Measurements from ENCODE around the gene RHD.
"Not testable (repeated sequence)": the region's sequence is repeated elsewhere in the genome, so short reads cannot be mapped to it uniquely, and the experiment has no call there.

RHD gene

DNA sequence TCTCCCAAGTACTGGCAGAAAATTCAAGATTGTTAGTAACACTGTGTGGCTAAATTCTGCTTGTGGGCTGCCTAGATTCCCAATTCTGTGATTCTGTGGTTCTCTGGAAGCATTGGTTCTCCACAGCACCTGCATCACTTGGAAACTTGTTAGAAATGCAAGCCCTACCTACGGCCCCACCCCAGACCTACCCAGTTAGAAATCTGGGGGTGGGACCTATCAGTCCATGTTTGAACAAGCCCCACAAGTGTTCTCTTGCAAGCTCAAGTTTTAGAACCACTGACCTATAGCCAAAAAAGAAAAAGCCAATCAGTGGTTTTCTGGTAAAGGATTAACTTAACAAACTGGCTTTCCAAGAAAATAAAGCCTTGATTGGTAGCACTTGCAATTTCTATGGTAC, 35.9 kb downstream of the RHD start:
- DNase-seq (ENCODE audit: low spot score) = not testable (repeated sequence)

DNA sequence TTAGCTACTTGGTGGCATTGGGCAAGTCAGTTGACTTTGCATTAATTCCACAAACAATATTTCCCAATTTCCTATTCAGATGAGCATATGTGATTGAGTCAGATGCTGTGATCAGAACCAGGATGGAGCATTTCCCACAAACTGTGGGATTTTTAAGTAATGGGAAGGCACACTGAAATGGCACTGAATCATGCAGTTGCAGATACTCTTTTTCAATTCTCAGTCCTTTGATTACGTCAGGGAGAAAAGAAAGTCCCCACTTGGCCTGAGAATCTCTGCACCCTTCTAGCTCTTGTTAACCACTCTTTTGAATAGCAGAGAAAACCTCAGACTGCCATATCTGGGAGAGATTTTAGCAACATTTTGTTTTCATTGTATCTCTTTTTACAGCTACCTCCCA, 36.8 kb downstream of the RHD start:
- DNase-seq (ENCODE audit: low spot score) = not testable (repeated sequence)

GRCh38 chr1:25309486-25309885, 37.2 kb downstream of the RHD start:
- not testable (repeated sequence) for DNase-seq (ENCODE audit: low spot score)

DNA sequence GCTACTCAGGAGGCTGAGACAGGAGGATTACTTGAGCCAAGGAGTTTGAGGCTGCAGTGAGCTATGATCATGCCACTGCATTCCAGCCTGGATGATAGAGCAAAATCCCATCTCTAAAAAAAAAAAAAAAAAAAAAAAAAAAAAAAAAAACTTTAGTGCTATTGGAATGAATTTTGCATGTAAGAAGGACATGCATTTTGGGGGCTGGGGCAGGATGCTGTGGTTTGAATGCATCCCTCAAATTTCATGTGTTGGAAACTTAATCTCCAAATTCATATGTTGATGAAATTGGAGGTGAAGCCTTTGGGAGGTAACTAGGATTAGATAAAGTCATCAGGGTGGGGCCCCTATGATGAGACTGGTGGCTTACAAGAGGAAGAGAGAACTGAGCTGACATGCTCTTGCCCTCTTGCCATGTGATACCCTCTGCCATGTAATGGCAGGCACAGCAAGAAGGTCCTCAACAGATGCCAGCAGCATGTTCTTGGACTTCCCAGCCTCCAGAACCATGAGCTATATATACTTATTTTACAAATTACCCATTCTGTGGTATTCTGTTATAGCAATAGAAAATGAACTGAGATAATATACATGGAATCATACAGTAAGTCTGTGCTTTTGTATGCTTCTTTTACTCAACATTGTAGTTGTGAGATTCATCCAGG, 40.6 kb downstream of the RHD start:
- not testable (repeated sequence) for DNase-seq (ENCODE audit: low spot score)

DNA sequence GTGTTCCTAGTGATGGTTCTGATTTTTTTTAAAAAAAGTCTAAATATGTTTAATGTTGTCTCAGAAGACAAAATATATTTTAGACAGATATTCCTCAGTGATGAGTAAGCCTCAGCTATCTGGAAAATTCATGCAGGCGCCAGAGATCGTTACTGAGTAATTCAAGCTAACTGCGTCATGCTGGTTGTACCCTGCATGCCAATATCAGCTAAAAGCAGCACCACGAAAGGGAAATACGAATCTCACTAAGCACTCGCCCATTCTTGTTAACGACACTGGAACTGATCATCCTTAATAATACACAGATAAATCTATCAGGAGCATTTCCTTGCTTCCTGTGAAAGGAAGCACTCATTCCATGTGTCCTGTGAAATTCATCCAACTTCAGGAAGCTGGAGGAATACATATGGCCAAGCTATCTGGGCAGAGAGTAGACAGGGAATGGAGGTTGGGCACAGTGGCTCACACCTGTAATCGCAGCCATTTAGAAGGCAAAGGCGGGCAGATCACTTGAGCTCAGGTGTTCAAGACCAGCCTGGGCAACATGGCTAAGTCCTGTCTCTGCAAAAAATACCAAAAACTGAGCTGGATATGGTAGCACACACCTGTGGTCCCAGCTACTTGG, 48.1 kb downstream of the RHD start:
- not testable (repeated sequence) for DNase-seq (ENCODE audit: low spot score)

- not testable (repeated sequence) for DNase-seq (ENCODE audit: low spot score)
These were observed 49.8 kb downstream of the RHD start for GRCh38 chr1:25322127-25322526.

DNA sequence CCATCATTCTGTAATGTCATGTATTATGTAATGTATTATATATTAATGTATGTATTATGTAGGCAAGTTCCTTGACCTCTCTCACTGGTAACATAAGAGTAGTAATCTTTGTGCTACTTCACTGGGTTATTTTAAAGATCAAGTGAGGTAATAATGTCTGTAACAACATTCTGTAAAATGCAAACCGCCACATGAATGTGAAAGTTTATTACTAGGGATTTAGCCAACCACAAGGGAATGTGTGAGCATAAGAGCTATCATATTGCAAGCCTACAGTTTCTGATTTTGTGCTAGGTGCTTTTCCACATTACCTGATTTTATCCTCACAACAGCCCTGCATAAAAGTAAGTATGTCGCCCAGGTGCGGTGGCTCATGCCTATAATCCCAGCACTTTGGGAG, 52.1 kb downstream of the RHD start:
- DNase-seq (ENCODE audit: low spot score) = not testable (repeated sequence)

GRCh38 chr1:25327864-25328790, 55.8 kb downstream of the RHD start:
- DNase-seq (ENCODE audit: low spot score) = not testable (repeated sequence)

- DNase-seq (ENCODE audit: low spot score) = not testable (repeated sequence)
These were observed 56.5 kb downstream of the RHD start for GRCh38 chr1:25328791-25329185.

GRCh38 chr1:25329336-25329735, 57.0 kb downstream of the RHD start:
- not testable (repeated sequence) for DNase-seq (ENCODE audit: low spot score)

- DNase-seq (ENCODE audit: low spot score) = not testable (repeated sequence)
These were observed 57.6 kb downstream of the RHD start for GRCh38 chr1:25329950-25330349.

DNA sequence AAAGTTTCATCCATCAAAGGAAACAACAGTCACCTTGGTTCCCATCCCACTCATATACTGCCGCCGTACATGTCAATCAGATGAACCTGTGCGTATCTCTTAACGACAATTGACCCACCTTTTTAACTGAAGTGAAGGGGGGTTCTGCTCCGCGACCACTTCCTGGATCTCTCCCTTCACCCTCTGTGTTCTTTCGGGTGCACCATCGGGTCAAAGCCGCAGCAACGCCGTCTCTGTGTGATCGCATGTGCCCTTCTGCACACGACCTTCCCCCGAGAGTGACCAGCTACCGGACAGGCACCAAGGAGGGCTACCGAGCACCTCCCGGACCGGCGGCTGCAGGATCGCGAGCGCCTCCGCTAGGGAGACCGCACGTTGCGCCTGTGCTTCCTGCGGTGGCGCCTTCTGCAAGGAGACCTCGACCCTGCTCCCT, 64.6 kb downstream of the RHD start:
- not testable (repeated sequence) for DNase-seq (ENCODE audit: low spot score)

DNA sequence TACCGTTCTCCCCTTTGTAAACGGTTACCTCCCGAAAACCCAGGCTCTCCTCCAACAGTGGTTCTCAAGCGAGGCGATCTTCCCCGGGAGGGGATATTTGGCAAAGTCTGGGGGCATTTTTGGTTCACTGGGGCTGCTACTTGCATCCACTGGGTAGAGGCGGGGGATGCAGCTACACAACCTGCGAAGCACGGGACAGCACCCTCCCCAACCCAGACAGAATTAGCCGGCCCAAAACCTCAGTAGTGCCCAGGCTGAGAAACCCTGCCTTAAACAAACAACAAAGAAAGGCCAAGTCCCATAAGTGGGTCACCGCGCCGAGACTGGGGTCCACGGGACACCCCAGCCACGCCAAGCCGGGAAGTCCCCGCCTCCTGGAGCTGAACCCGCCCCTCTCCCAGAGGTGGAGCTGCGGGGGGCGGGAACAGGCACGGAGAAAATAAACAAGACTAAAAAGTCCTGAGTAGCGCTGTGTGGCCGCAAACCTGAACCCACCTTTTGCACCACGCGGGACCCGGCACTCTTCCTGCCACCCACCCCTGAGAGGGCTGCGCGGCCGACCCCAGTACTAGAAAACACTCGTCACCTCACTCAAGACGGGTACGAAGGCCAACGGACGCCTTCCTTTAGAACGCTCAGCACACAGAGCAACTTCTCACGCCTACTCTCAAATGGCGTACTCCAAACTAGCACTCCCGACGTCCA, 65.3 kb downstream of the RHD start:
- not testable (repeated sequence) for DNase-seq (ENCODE audit: low spot score)

- peak; percentile 94 for DNase-seq (ENCODE audit: low spot score)
These were observed 66.1 kb downstream of the RHD start, which contains the start of gene TMEM50A for GRCh38 chr1:25338188-25338981. TSS of gene TMEM50A (plus strand) at chr1:25338334. CDS start at chr1:25340487, 2,153 bp downstream.

GRCh38 chr1:25338986-25339385, 66.7 kb downstream of the RHD start:
- DNase-seq (ENCODE audit: low spot score) = no peak

GRCh38 chr1:25341746-25342145, 69.4 kb downstream of the RHD start:
- no peak for DNase-seq (ENCODE audit: low spot score)

GRCh38 chr1:25342846-25343245, 70.5 kb downstream of the RHD start:
- DNase-seq (ENCODE audit: low spot score) = no peak

- peak; percentile 29 for DNase-seq (ENCODE audit: low spot score)
These were observed 71.6 kb downstream of the RHD start for GRCh38 chr1:25343872-25344271.

DNA sequence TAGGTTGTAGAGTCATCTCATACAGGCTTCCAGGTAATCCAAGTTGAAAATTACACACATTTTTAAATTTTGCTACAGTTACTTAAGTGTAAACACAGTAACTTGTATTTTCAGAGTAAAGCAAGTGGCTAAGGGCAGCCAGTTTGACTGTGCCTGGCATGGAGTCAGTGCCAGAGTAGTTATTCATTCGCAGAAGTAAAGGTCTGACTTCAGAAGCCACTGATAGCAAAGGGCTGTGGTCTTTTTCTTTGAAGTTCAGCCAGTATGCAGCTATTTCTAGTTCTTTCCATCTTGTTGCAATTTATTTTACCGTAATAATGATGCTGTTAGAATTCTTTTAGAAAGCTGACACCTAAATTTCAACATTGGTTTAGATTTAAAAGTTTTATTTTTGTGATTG, 75.2 kb downstream of the RHD start:
- no peak for DNase-seq (ENCODE audit: low spot score)

DNA sequence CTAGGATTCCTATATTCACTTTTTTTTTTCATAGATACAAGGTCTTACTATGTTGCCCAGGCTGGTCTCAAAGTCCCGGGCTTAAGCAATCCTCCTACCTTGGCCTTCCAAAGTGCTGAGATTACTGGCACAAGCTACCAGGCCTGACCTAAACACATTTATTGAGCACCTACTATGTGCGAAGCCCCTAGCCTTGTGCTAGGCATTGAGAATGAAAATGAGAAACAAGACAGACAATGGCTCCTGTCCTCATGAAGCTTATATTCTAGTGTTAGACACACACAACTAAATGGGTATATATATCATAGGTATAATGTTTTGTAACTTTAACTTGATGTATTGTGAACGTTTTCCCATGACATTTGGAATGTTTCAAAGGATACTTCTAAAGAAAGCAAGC, 77.3 kb downstream of the RHD start:
- DNase-seq (ENCODE audit: low spot score) = no peak

GRCh38 chr1:25355841-25356395, 83.6 kb downstream of the RHD start:
- no peak for DNase-seq (ENCODE audit: low spot score)

All from AG20443 (cell line).